Measurements from ENCODE around the gene CASP10.

Gene CASP10

GRCh38 chr2:201261471-201261870 is 78.5 kb downstream of the CASP10 start:
- DNase-seq: no peak

DNA sequence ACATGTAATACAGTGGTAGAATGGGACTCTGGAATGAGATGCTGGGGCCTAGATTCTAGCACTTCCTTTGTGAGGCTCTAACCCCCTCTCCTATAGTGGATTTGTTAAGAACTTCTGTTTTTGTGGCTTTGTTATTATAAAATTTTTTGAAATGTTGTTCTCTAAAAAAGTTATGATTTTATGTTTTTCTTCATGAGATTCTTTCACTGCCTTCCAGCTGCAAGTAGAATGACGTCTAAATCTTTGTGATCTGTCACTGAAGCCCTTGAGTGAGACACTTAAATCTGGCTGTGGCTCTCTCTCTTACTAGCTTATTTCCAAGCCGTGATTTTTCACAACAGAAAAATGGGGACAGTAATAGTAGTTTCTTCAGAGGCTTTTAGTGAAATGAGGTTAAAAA is 79.0 kb downstream of the CASP10 start:
- DNase-seq: no peak

GRCh38 chr2:201262718-201263117 is 79.8 kb downstream of the CASP10 start:
- no peak for DNase-seq

DNA sequence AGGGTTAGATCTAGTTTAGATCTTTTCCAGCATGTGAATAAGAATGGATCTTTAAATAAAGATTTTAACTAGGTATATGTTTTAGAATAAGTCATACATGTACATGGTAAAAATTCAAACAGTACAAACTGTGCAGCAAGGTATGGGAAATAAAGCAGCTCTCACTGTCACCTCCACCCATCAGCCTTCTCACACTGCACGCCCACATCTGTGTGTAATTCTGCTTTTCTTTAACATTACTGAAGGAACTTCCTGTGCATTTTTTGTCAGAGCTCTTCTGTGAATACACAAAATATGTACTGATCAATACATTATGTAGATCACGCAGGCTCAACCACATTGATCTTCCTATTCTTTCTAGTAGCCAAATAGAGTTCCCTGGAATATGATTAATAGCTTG is 80.8 kb downstream of the CASP10 start:
- DNase-seq: no peak

DNA sequence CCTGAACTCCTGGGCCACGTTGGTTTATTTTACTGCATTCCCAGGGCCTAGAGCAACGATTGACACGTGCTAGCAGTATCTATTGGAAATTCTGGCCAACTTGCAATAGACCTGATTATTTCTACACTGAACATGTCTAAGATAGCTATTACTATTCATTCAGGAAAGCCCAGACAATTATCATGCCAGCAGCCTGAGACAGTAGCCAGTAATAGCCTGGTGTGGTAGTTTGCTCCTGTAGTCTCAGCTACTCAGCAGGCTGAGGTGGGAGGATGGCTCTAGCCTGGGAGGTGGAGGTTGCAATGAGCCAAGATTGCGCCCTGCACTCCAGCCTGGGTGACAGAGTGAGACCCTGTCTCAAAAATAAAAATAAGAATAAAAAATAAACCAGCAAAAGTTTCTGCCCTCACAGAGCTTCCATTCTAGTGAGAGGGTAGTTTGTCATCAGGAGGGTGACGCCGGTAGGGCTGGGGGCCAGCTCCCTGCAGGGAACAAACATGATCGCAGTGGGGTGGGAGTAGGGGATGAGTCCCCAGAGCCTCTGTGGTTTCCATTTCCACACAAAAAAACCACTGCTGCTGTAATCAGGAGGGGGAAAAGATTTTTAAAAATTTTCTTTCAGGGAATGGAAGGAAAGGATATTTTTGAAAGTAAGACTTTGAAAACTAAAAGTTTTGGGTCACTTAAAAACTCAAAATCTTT is 81.7 kb downstream of the CASP10 start:
- no peak for DNase-seq

DNA sequence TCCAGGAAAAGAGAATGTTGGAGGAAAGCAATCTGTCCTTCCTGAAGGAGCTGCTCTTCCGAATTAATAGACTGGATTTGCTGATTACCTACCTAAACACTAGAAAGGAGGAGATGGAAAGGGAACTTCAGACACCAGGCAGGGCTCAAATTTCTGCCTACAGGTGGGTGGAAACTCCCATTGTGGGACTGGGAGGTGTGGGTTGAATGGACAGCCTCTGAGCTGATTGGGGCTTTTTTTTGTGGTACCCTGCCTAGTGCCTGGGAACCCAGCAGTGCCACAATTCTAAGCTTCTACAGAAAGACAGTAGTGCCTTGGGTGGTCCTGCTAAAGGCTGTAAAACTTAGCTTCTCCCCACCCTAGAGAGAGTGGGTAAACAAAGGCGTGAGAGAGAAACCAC is 83.7 kb downstream of the CASP10 start:
- DNase-seq: no peak

GRCh38 chr2:201267278-201268030 is 84.5 kb downstream of the CASP10 start:
- DNase-seq: no peak

- no peak for DNase-seq
Observed at GRCh38 chr2:201269764-201270163, 86.8 kb downstream of the CASP10 start.

DNA sequence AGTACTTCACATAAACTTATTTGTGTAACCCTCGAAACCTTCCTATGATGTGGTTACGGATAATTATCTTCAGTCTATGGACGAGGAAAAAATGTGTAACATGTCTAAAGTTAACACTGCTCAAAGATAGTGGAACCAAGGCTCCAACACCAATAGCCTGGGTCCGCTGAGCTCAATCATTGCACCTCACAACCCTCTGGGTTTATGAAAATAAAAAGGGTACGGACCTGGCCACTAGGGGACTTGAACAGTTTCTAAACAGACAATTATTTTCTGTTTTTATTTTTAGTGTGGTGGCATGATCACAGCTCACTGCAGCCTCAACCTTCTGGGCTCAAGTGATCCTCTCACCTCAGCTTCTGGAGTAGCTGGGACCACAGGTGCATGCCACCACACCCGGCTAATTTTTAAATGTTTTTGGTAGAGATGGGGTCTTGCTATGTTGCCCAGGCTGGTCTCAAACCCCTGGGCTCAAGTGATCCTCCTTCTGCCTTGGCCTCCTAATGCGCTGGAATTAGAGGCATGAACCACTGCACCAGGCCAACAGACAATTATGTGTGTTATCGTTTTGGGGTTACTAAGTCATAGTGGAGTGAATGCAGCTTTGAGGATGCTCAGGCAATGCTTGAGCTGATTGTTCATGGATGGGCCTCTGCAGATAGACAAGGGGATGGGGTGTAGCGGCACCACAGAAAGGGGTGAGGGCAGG is 87.5 kb downstream of the CASP10 start:
- DNase-seq: no peak

- DNase-seq: no peak
Observed at GRCh38 chr2:201271917-201272316, 89.0 kb downstream of the CASP10 start.

DNA sequence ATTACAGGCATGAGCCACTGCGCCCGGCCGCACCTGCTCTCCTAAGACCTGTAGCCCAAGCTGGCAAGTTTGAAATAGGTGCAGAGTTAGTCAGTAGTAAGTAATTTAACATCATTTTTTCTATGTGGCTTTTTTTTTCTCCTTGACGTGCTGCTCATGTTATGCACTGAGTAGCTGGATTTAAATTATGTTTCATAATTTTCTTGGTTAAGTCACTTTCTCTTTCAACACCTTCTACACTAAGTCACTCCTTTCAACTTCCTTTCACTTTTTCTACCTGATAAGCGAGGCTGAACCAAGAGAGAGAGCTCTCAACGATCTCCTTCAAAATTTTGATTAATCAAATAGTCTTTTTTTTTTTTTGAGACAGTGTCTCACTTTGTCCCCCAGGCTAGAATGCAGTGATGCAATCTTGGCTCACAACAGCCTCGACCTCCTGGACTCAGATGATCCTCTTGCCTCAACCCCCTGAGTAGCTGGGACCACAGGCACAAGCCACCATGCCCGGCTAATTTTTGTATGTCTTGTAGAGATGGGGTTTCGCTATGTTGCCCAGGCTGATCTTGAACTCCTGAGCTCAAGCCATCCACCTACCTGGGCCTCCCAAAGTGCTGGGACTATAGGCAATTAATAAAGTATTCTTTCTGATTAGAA is 90.5 kb downstream of the CASP10 start:
- DNase-seq: no peak

DNA sequence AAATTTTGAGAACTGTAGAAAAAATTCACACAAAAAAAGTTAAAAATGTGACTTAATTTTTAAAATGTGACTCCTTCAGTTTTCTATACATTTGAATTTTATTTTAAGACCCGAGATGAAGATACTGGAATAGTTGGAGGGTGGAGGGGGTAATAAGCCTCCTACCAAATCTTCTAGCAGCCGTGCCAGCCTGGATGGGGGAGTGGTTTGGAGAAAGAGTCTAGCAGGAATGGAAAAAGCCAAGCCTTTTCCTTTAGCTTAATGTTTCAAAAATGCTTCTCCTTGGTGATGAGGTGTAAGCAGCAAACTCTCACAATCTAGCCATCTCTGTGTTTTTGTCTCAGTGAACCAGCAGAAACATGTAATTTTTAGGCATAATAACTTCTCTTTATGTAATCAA is 92.1 kb downstream of the CASP10 start:
- no peak for DNase-seq

- DNase-seq: no peak
Observed at GRCh38 chr2:201275990-201276389, 93.0 kb downstream of the CASP10 start.

DNA sequence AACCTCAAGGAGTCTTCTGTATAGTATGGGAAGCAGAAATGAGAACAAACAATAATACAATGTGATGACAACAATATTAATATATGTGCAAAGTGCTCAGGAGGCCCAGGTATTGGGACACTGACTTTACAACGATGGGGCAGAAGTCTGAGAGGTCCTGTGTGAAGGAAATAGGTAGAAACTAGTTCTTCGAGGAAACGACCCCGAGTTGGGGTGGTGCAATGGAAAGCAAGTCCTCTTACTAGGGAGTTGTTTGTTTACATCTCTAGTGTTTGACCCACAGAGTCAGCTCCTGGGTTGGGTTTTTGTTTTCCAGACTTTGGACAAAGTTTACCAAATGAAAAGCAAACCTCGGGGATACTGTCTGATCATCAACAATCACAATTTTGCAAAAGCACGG is 93.6 kb downstream of the CASP10 start:
- DNase-seq: no peak

Measured in NCI-H526 (cell line).